ENCODE results near the gene MCF2L2. TPM values are rescaled to one million over a fixed set of nuclear protein-coding genes. Genes with fewer than 3 reads are reported as not detected.

The MCF2L2 gene
- total and polyA plus RNA-seq, 9 of the 15 experiments (the other 6 are each of a cell fraction or from before 2014, with no cell fraction given), result 0.56 to 4.2 (median 3.0) TPM

- TF ChIP-seq E2F4 (CRISPR knock-in tag; IDR thresholded peaks at IDR 0.05; ENCODE audit: low read depth) (no peak), E2F5 (CRISPR knock-in tag; IDR thresholded peaks at IDR 0.05) (no peak), TOE1 (IDR thresholded peaks at IDR 0.05; ENCODE audit: borderline replicate concordance) (no peak), TOE1 (CRISPR knock-in tag; IDR thresholded peaks at IDR 0.05; ENCODE audit: borderline replicate concordance, low read depth) (no peak), MBD2 (IDR thresholded peaks at IDR 0.05; ENCODE audit: borderline replicate concordance, low read depth) (no peak), TFE3 (CRISPR knock-in tag; IDR thresholded peaks at IDR 0.05) (no peak), CBFA2T2 (conservative IDR thresholded peaks at IDR 0.05) (no peak), ZNF354B (CRISPR knock-in tag; IDR thresholded peaks at IDR 0.05) (no peak), CAMTA2 (CRISPR knock-in tag; conservative IDR thresholded peaks at IDR 0.05) (no peak)
These were observed 50.4 kb downstream of the MCF2L2 start (continued) for GRCh38 chr3:183378008-183378407.
